Parathyroid adenoma (tissue), 2 donors: Measurements from ENCODE around the gene MBNL2.

ENCODE experiments used
- H2AFZ ChIP-seq: fragments of 300-600 bp; sonication (generic); one replicate; pipeline ENCODE4 v1.7.0; 2017; ENCODE audit warnings: antibody characterized with exemption, mild to moderate bottlenecking
- H3K27ac ChIP-seq: fragments of 300-600 bp; sonication (generic); one replicate; pipeline ENCODE4 v1.7.0; 2017
- H3K27me3 ChIP-seq: fragments of 300-600 bp; sonication (generic); one replicate; pipeline ENCODE4 v1.7.0; 2017; ENCODE audit warnings: low read length; ENCODE audit not compliant: control insufficient read depth, insufficient read depth
- H3K36me3 ChIP-seq: fragments of 300-600 bp; sonication (generic); one replicate; pipeline ENCODE4 v1.7.0; 2017; ENCODE audit warnings: low read length; ENCODE audit not compliant: control insufficient read depth, insufficient read depth
- H3K4me1 ChIP-seq: fragments of 300-600 bp; sonication (generic); one replicate; pipeline ENCODE4 v1.7.0; 2017; ENCODE audit warnings: control low read depth
- H3K4me2 ChIP-seq: fragments of 300-600 bp; sonication (generic); one replicate; pipeline ENCODE4 v1.7.0; 2017; ENCODE audit warnings: low read length
- H3K4me3 ChIP-seq: fragments of 300-600 bp; sonication (generic); one replicate; pipeline ENCODE4 v1.7.0; 2017; ENCODE audit warnings: low read depth, low read length
- H3K79me2 ChIP-seq: fragments of 300-600 bp; sonication (generic); one replicate; pipeline ENCODE4 v1.7.0; 2017; ENCODE audit warnings: control low read depth
- H3K9ac ChIP-seq: fragments of 300-600 bp; sonication (generic); one replicate; pipeline ENCODE4 v1.7.0; 2017; ENCODE audit warnings: mild to moderate bottlenecking
- H3K9me3 ChIP-seq: fragments of 300-600 bp; sonication (generic); one replicate; pipeline ENCODE4 v1.7.0; 2017; ENCODE audit warnings: low read length; ENCODE audit not compliant: control insufficient read depth
- CTCF ChIP-seq: fragments of 300-600 bp; sonication (generic); IDR thresholded peaks from one replicate; pipeline ENCODE4 v1.7.0; 2017; ENCODE audit warnings: antibody characterized with exemption, mild to moderate bottlenecking
- donor health status: primary hyperparathyroidism.

The MBNL2 gene

GRCh38 chr13:97266772-97267417, 44.8 kb downstream of the MBNL2 start:
- no peak overlapping the region for H3K4me2 ChIP-seq
- H3K27me3 ChIP-seq, result no peaks in the 10 kb centered on the region
- no peak overlapping the region for H2AFZ ChIP-seq
- no peaks in the 10 kb centered on the region for H3K36me3 ChIP-seq
- peaks cover 24% of the 10 kb centered on the region for H3K79me2 ChIP-seq
- no peaks in the 10 kb centered on the region for H3K4me1 ChIP-seq
- no peak overlapping the region for H3K9ac ChIP-seq
- H3K9me3 ChIP-seq, result no peaks in the 10 kb centered on the region
- no peak overlapping the region for H3K4me3 ChIP-seq
- no peak for TF ChIP-seq CTCF
- no peak overlapping the region for H3K27ac ChIP-seq

GRCh38 chr13:97267418-97268059, 45.4 kb downstream of the MBNL2 start:
- H3K79me2 ChIP-seq, result peaks cover 21% of the 10 kb centered on the region
- no peak overlapping the region for H3K4me2 ChIP-seq
- H3K4me1 ChIP-seq, result no peaks in the 10 kb centered on the region
- H3K4me3 ChIP-seq, result no peak overlapping the region
- H3K27ac ChIP-seq, result no peak overlapping the region
- no peak overlapping the region for H2AFZ ChIP-seq
- no peaks in the 10 kb centered on the region for H3K9me3 ChIP-seq
- no peak overlapping the region for H3K9ac ChIP-seq
- H3K27me3 ChIP-seq, result no peaks in the 10 kb centered on the region
- no peaks in the 10 kb centered on the region for H3K36me3 ChIP-seq
- TF ChIP-seq CTCF, result no peak

GRCh38 chr13:97268772-97269171, 46.6 kb downstream of the MBNL2 start:
- Histone ChIP-seq H3K27me3 (no peaks in the 10 kb centered on the region), H3K36me3 (no peaks in the 10 kb centered on the region), H3K4me3 (no peak overlapping the region), H3K79me2 (peaks cover 22% of the 10 kb centered on the region), H3K9me3 (no peaks in the 10 kb centered on the region), H2AFZ (no peak overlapping the region), H3K4me2 (no peak overlapping the region), H3K4me1 (no peaks in the 10 kb centered on the region), H3K9ac (no peak overlapping the region), H3K27ac (no peak overlapping the region)
- no peak for TF ChIP-seq CTCF

- no peaks in the 10 kb centered on the region for H3K4me1 ChIP-seq
- no peak overlapping the region for H3K27ac ChIP-seq
- no peak overlapping the region for H3K9ac ChIP-seq
- no peaks in the 10 kb centered on the region for H3K27me3 ChIP-seq
- no peak overlapping the region for H3K4me2 ChIP-seq
- no peak overlapping the region for H3K4me3 ChIP-seq
- H3K9me3 ChIP-seq, result no peaks in the 10 kb centered on the region
- peaks cover 22% of the 10 kb centered on the region for H3K79me2 ChIP-seq
- H3K36me3 ChIP-seq, result no peaks in the 10 kb centered on the region
- TF ChIP-seq CTCF, result no peak
- no peak overlapping the region for H2AFZ ChIP-seq
Observed at GRCh38 chr13:97269603-97270002, 47.5 kb downstream of the MBNL2 start.

GRCh38 chr13:97272526-97272925, 50.4 kb downstream of the MBNL2 start:
- Histone ChIP-seq H3K4me2 (no peak overlapping the region), H3K27ac (no peak overlapping the region), H3K9ac (no peak overlapping the region), H3K9me3 (no peaks in the 10 kb centered on the region), H3K4me3 (no peak overlapping the region), H3K4me1 (no peaks in the 10 kb centered on the region), H3K36me3 (no peaks in the 10 kb centered on the region), H3K79me2 (peaks cover 21% of the 10 kb centered on the region), H2AFZ (no peak overlapping the region), H3K27me3 (no peaks in the 10 kb centered on the region)
- TF ChIP-seq CTCF, result no peak
